Keratinocyte (primary cell): Measurements from ENCODE around the gene EBF3. TPM values are rescaled to one million over a fixed set of nuclear protein-coding genes. Genes with fewer than 3 reads are reported as not detected.

Experiments used
- DNase-seq: peaks from one replicate; pipeline ENCODE4 v3.0.0-alpha.2; 2011; ENCODE audit warnings: low read depth, missing footprints, low spot score
- FAIRE-seq: peaks from 2 replicates; lab custom pipeline; 2011; peaks lifted over from hg19 to GRCh38; lab: Jason Lieb, UNC
- H2AFZ ChIP-seq: 2 replicates; pipeline ENCODE4 v1.6.0; 2012; ENCODE audit warnings: low read length, control low read depth, inconsistent platforms; ENCODE audit not compliant: control insufficient read depth
- H3K27ac ChIP-seq: 2 replicates; pipeline ENCODE4 v1.5.1; 2011; ENCODE audit warnings: low read length; ENCODE audit not compliant: control insufficient read depth, insufficient read depth
- H3K27me3 ChIP-seq: 3 replicates; pipeline ENCODE4 v1.6.0; 2011; ENCODE audit warnings: low read length; ENCODE audit not compliant: control insufficient read depth, insufficient read depth; ENCODE audit errors: extremely low read depth
- H3K36me3 ChIP-seq, 2 experiments: 2 replicates in 1 of 2; 3 replicates in 1 of 2; pipeline ENCODE4 v1.5.1; 2011; ENCODE audit warnings: low read length in 2 of 2, mild to moderate bottlenecking in 1 of 2; ENCODE audit not compliant: control insufficient read depth in 2 of 2, insufficient read depth in 2 of 2; ENCODE audit errors: extremely low read depth in 1 of 2
- H3K4me1 ChIP-seq: 3 replicates; pipeline ENCODE4 v1.5.1; 2011; ENCODE audit warnings: low read length; ENCODE audit not compliant: control insufficient read depth, insufficient read depth; ENCODE audit errors: extremely low read depth
- H3K4me2 ChIP-seq: 3 replicates; pipeline ENCODE4 v1.6.0; 2011; ENCODE audit warnings: low read depth, low read length; ENCODE audit not compliant: control insufficient read depth, insufficient read depth; ENCODE audit errors: extremely low read depth
- H3K4me3 ChIP-seq, 3 experiments: fragments of 200-600 bp in 1 of 3; sonication (generic) in 1 of 3; 2 replicates in 2 of 3; 3 replicates in 1 of 3; pipeline ENCODE4 v1.5.1; 2011 to 2016; ENCODE audit warnings: low read length in 3 of 3, mild to moderate bottlenecking in 3 of 3, control low read depth in 2 of 3, inconsistent platforms in 1 of 3, low read depth in 1 of 3, mixed read lengths in 1 of 3, mixed run types in 1 of 3, moderate library complexity in 1 of 3; ENCODE audit not compliant: control insufficient read depth in 2 of 3, insufficient read depth in 2 of 3; ENCODE audit errors: extremely low read depth in 1 of 3
- H3K79me2 ChIP-seq: 2 replicates; pipeline ENCODE4 v1.6.0; 2012; ENCODE audit warnings: low read length; ENCODE audit not compliant: control insufficient read depth, insufficient read depth
- H3K9ac ChIP-seq: 3 replicates; pipeline ENCODE4 v1.6.0; 2011; ENCODE audit warnings: low read length; ENCODE audit not compliant: control insufficient read depth, insufficient read depth; ENCODE audit errors: extremely low read depth
- H3K9me1 ChIP-seq: 3 replicates; pipeline ENCODE4 v1.6.0; 2011; ENCODE audit warnings: low read length; ENCODE audit not compliant: control insufficient read depth, insufficient read depth; ENCODE audit errors: extremely low read depth
- H3K9me3 ChIP-seq: 2 replicates; pipeline ENCODE4 v1.5.1; 2012; ENCODE audit warnings: low read depth, low read length; ENCODE audit not compliant: control insufficient read depth
- H4K20me1 ChIP-seq: 3 replicates; pipeline ENCODE4 v1.6.0; 2011; ENCODE audit warnings: low read length; ENCODE audit not compliant: control insufficient read depth, insufficient read depth; ENCODE audit errors: extremely low read depth
- CTCF ChIP-seq, 3 experiments: IDR thresholded peaks in 1 of 3; conservative IDR thresholded peaks in 1 of 3; optimal IDR thresholded peaks in 1 of 3; 2 replicates in 2 of 3; 3 replicates in 1 of 3; pipeline versions ENCODE3 to v1.5.1; 2011; ENCODE audit warnings: low read length in 3 of 3, mild to moderate bottlenecking in 3 of 3, moderate library complexity in 2 of 3, control low read depth in 1 of 3, inconsistent platforms in 1 of 3; ENCODE audit not compliant: insufficient read depth in 2 of 3; ENCODE audit errors: extremely low read depth in 1 of 3
- EZH2 ChIP-seq: IDR thresholded peaks from one replicate; pipeline ENCODE4 v1.6.1; 2012; ENCODE audit warnings: inconsistent platforms, mild to moderate bottlenecking, low read length, moderate library complexity
- dilution Hi-C: fragments of 300-500 bp; cut with MboI; formaldehyde crosslinking; loops from one replicate; pipeline ENCODE4 v1.7.0; 2020; ENCODE audit warnings: low sequenced_read_pairs; ENCODE audit not compliant: extremely low pct_ligation_motif_present
- polyA plus RNA-seq, 5 experiments: library from polyadenylated mRNA; depleted of rRNA in 3 of 5; stranded (reverse) in 3 of 5; stranded (forward) in 1 of 5; unstranded in 1 of 5; fragments of >200 nt; gene quantifications; 1 replicate in 1 of 5; 2 replicates in 3 of 5; 3 replicates in 1 of 5; pipeline versions ENCODE4 v1.2.1 to v1.2.3, GENCODE V29; 2011 to 2012; ENCODE audit warnings: missing spikeins in 2 of 5, low read depth in 1 of 5, low replicate concordance in 1 of 5

The EBF3 gene
- polyA plus RNA-seq, 1 donor (not counting 4 experiments of a cell fraction or from before 2014, with no cell fraction given): not detected

- H3K27me3 ChIP-seq: peaks cover 25% of the 10 kb centered on the region
- dilution Hi-C loops: no loop called here
- no peaks in the 10 kb centered on the region for H3K79me2 ChIP-seq
- H3K9me1 ChIP-seq: no peaks in the 10 kb centered on the region
- no peak overlapping the region for H3K9ac ChIP-seq
- TF ChIP-seq EZH2: no peak
- TF ChIP-seq CTCF (optimal IDR thresholded peaks at IDR 0.05 in 1 of 3, IDR thresholded peaks at IDR 0.05 in 1 of 3, conservative IDR thresholded peaks at IDR 0.05 in 1 of 3; ENCODE audit: extremely low read depth in 1 of 3, insufficient read depth in 2 of 3, low read length in 3 of 3): no peak
- H3K4me3 ChIP-seq: no peak overlapping the region
- no peaks in the 10 kb centered on the region for H3K36me3 ChIP-seq
- no peak for DNase-seq
- H3K27ac ChIP-seq: no peak overlapping the region
- H4K20me1 ChIP-seq: no peaks in the 10 kb centered on the region
- no peak overlapping the region for H3K4me2 ChIP-seq
- no peaks in the 10 kb centered on the region for H3K9me3 ChIP-seq
- no peaks in the 10 kb centered on the region for H3K4me1 ChIP-seq
- FAIRE-seq: no peak
- no peak overlapping the region for H2AFZ ChIP-seq
These were observed 10.7 kb downstream of the EBF3 start for GRCh38 chr10:129953119-129954051.

- dilution Hi-C loops: no loop called here
- Histone ChIP-seq H3K79me2 (no peaks in the 10 kb centered on the region), H3K27me3 (peaks cover 17% of the 10 kb centered on the region), H4K20me1 (no peaks in the 10 kb centered on the region), H3K9ac (no peak overlapping the region), H2AFZ (no peak overlapping the region), H3K27ac (no peak overlapping the region), H3K4me3 (no peak overlapping the region), H3K9me1 (no peaks in the 10 kb centered on the region), H3K9me3 (no peaks in the 10 kb centered on the region), H3K4me1 (no peaks in the 10 kb centered on the region), H3K4me2 (no peak overlapping the region), H3K36me3 (no peaks in the 10 kb centered on the region)
- FAIRE-seq (no peak), DNase-seq (no peak)
- TF ChIP-seq CTCF (optimal IDR thresholded peaks at IDR 0.05 in 1 of 3, IDR thresholded peaks at IDR 0.05 in 1 of 3, conservative IDR thresholded peaks at IDR 0.05 in 1 of 3; ENCODE audit: extremely low read depth in 1 of 3, insufficient read depth in 2 of 3, low read length in 3 of 3) (no peak), EZH2 (no peak)
These were observed 11.5 kb downstream of the EBF3 start for GRCh38 chr10:129952378-129953118.
